ENCODE measurements around the gene CDK14. TPM values are rescaled to one million over a fixed set of nuclear protein-coding genes. Genes with fewer than 3 reads are reported as not detected.

CDK14 gene
- total and polyA plus RNA-seq, 2 donors (not counting 1 experiment from before 2014, with no cell fraction given), result 42.1 to 167 TPM

DNA sequence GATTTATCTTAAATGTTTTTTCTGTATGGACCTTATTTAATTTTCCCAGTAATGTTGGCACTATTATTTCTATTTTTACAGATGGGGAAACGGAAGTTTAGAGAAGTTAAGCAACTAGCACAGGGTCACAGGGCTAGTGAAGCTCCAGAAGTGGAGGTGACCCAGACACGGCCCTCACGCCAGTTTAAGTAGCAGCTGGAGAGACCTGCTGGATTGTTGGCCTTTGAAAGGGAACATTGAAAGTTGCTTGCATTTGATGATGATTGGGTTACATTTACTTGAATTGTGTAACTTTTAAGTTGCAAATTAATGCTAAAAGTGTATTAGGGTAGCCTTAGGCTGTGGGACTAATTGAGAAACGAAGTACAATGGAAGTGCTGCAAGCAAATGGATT, 25.6 kb downstream of the CDK14 start:
- no peak for TF ChIP-seq EZH2 (IDR thresholded peaks at IDR 0.05; ENCODE audit: borderline replicate concordance, insufficient read depth, low read depth, low read length, poor library complexity, severe bottlenecking)
- H3K9me3 ChIP-seq (ENCODE audit: control extremely low read depth in 1 of 3, control insufficient read depth in 2 of 3, insufficient read depth in 1 of 3, low read length in 2 of 3), result no peaks in the 10 kb centered on the region
- H3K9me3 Mint-ChIP-seq (ENCODE audit: insufficient read depth), result no peaks in the 10 kb centered on the region
- no peaks in the 10 kb centered on the region for H3K36me3 ChIP-seq (replicated peaks in 1 of 2; ENCODE audit: control extremely low read depth in 1 of 2, control insufficient read depth in 1 of 2, extremely low read depth in 1 of 2, insufficient read depth in 2 of 2, low read length in 1 of 2)
- no peak for DNase-seq
- H3K4me1 ChIP-seq (ENCODE audit: control insufficient read depth in 2 of 2, insufficient read depth in 2 of 2, low read length in 2 of 2), result peaks cover 9 to 15% of the 10 kb centered on the region in 2 donors
- no peak overlapping the region for H3K4me2 ChIP-seq (replicated peaks; ENCODE audit: low read depth, low read length, poor library complexity, severe bottlenecking)
- intact Hi-C loops (cut with micrococcal nuclease), result loop anchor here (1.0 kb wide), 1 partner anchor 8 kb away; no protein-coding TSS in a partner anchor
- peaks cover 66% of the 10 kb centered on the region for H3K79me2 ChIP-seq (ENCODE audit: control insufficient read depth, insufficient read depth, low read length)
- no peak overlapping the region for H2AFZ ChIP-seq (ENCODE audit: insufficient read depth, low read depth, low read length, poor library complexity, severe bottlenecking)
- H4K20me1 ChIP-seq (ENCODE audit: control insufficient read depth, insufficient read depth, low read length, poor library complexity, severe bottlenecking), result no peaks in the 10 kb centered on the region
- WGBS (ENCODE audit: insufficient coverage), result 94% methylated on average over 4 of the region's 4 CpGs
- H3K27ac ChIP-seq (ENCODE audit: low read length in 2 of 2), result no peak overlapping the region
- H3K4me3 ChIP-seq (ENCODE audit: control extremely low read depth in 1 of 5, extremely low read depth in 1 of 5, insufficient read depth in 1 of 5, low read depth in 2 of 5, low read length in 4 of 5), result no peak overlapping the region
- no peaks in the 10 kb centered on the region for H3K27me3 ChIP-seq (replicated peaks in 1 of 4; ENCODE audit: control extremely low read depth in 1 of 4, control insufficient read depth in 3 of 4, insufficient read depth in 4 of 4, low read length in 3 of 4)
- peaks cover 30% of the 10 kb centered on the region for H3K4me1 Mint-ChIP-seq
- no peaks in the 10 kb centered on the region for H3K27me3 Mint-ChIP-seq
- no peak overlapping the region for H3K9ac ChIP-seq (ENCODE audit: low read length)
- no peak overlapping the region for H3K27ac Mint-ChIP-seq
- ATAC-seq (ENCODE audit: low read depth), result no peak
- CTCF ChIA-PET, result interaction anchor here (1.1 to 1.2 kb wide), 2 partner anchors 9 to 167 kb away, joined by 3 read pairs; no protein-coding TSS in a partner anchor
- H3K4me3 Mint-ChIP-seq, result no peak overlapping the region
- POLR2A ChIA-PET, result no interaction called here

DNA sequence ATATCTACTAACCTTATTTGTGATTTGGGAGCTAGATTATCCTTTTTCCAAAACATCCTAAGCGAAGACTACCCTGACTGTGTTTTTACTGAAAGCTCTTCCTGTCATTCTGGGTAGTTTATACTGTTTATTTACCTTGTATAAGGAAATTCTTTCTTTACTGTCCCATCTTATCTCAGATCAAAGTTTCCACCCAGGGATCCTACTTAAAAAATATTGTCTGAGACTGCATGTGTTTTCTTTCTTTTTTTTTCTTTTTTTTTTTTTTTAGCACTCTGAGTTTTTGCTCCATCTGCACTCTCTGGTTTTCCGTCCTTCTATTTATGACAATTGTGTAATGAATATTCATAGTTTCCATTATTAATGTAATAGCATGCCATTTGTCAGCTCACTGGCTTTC, 26.5 kb downstream of the CDK14 start:
- no peak overlapping the region for H3K4me2 ChIP-seq (replicated peaks; ENCODE audit: low read depth, low read length, poor library complexity, severe bottlenecking)
- Mint-ChIP-seq H3K4me1 (peaks cover 23% of the 10 kb centered on the region), H3K4me3 (no peak overlapping the region), H3K9me3 (ENCODE audit: insufficient read depth) (no peaks in the 10 kb centered on the region), H3K27ac (no peak overlapping the region), H3K27me3 (no peaks in the 10 kb centered on the region)
- ChIA-PET CTCF (interaction anchor here (0.7 to 1.1 kb wide), 2 partner anchors 29 to 168 kb away, joined by 3 to 6 read pairs; no protein-coding TSS in a partner anchor), POLR2A (interaction anchor here (0.7 kb wide), 2 partner anchors 17 to 52 kb away, joined by 3 to 7 read pairs; no protein-coding TSS in a partner anchor)
- H3K4me3 ChIP-seq (ENCODE audit: control extremely low read depth in 1 of 5, extremely low read depth in 1 of 5, insufficient read depth in 1 of 5, low read depth in 2 of 5, low read length in 4 of 5), result no peak overlapping the region
- peaks cover 64% of the 10 kb centered on the region for H3K79me2 ChIP-seq (ENCODE audit: control insufficient read depth, insufficient read depth, low read length)
- H3K9ac ChIP-seq (ENCODE audit: low read length), result no peak overlapping the region
- no CpG with 5 or more reads among the region's 2 CpGs for WGBS (ENCODE audit: insufficient coverage)
- no peak overlapping the region for H3K27ac ChIP-seq (ENCODE audit: low read length in 2 of 2)
- ATAC-seq (ENCODE audit: low read depth), result no peak
- H2AFZ ChIP-seq (ENCODE audit: insufficient read depth, low read depth, low read length, poor library complexity, severe bottlenecking), result no peak overlapping the region
- H3K4me1 ChIP-seq (ENCODE audit: control insufficient read depth in 2 of 2, insufficient read depth in 2 of 2, low read length in 2 of 2), result peaks cover 9 to 15% of the 10 kb centered on the region in 2 donors
- no peak for TF ChIP-seq EZH2 (IDR thresholded peaks at IDR 0.05; ENCODE audit: borderline replicate concordance, insufficient read depth, low read depth, low read length, poor library complexity, severe bottlenecking)
- intact Hi-C loops (cut with micrococcal nuclease), result no loop called here
- DNase-seq, result no peak
- H3K9me3 ChIP-seq (ENCODE audit: control extremely low read depth in 1 of 3, control insufficient read depth in 2 of 3, insufficient read depth in 1 of 3, low read length in 2 of 3), result no peaks in the 10 kb centered on the region
- no peaks in the 10 kb centered on the region for H3K36me3 ChIP-seq (replicated peaks in 1 of 2; ENCODE audit: control extremely low read depth in 1 of 2, control insufficient read depth in 1 of 2, extremely low read depth in 1 of 2, insufficient read depth in 2 of 2, low read length in 1 of 2)
- no peaks in the 10 kb centered on the region for H4K20me1 ChIP-seq (ENCODE audit: control insufficient read depth, insufficient read depth, low read length, poor library complexity, severe bottlenecking)
- H3K27me3 ChIP-seq (replicated peaks in 1 of 4; ENCODE audit: control extremely low read depth in 1 of 4, control insufficient read depth in 3 of 4, insufficient read depth in 4 of 4, low read length in 3 of 4), result no peaks in the 10 kb centered on the region
